NT2/D1 (cell line): ENCODE results near the gene CCL4.
"Not testable (repeated sequence)": the region's sequence is repeated elsewhere in the genome, so short reads cannot be mapped to it uniquely, and the experiment has no call there.

Experiments used
- DNase-seq: peaks from one replicate; pipeline ENCODE4 v3.0.0-alpha.2; 2011; ENCODE audit warnings: low read depth, low spot score
- H3K27me3 ChIP-seq: 2 replicates; pipeline ENCODE4 v1.6.0; 2011; ENCODE audit warnings: mild to moderate bottlenecking; ENCODE audit not compliant: insufficient read length, insufficient read depth
- H3K36me3 ChIP-seq: 2 replicates; pipeline ENCODE4 v1.6.1; 2011; ENCODE audit warnings: mild to moderate bottlenecking, low read length, mixed read lengths; ENCODE audit not compliant: insufficient read depth, insufficient read length
- H3K4me1 ChIP-seq: 2 replicates; pipeline ENCODE4 v1.5.1; 2011; ENCODE audit not compliant: insufficient read depth, insufficient read length
- H3K4me3 ChIP-seq: 2 replicates; pipeline ENCODE4 v1.5.1; 2011; ENCODE audit warnings: low read depth; ENCODE audit not compliant: insufficient read length
- H3K9ac ChIP-seq: 2 replicates; pipeline ENCODE4 v1.6.0; 2011; ENCODE audit warnings: low read depth; ENCODE audit not compliant: insufficient read length
- H3K9me3 ChIP-seq: 2 replicates; pipeline ENCODE4 v1.5.1; 2011; ENCODE audit warnings: mild to moderate bottlenecking, low read length; ENCODE audit not compliant: insufficient read depth
- SUZ12 ChIP-seq: IDR thresholded peaks from 2 replicates; pipeline ENCODE4 v1.6.1; 2011; ENCODE audit not compliant: insufficient read length, insufficient read depth; ENCODE audit errors: extremely low read depth
- YY1 ChIP-seq: IDR thresholded peaks from 2 replicates; pipeline ENCODE4 v1.6.1; 2011; ENCODE audit not compliant: insufficient read length, insufficient read depth
- ZNF274 ChIP-seq: IDR thresholded peaks from 2 replicates; pipeline ENCODE4 v1.6.1; 2011; ENCODE audit warnings: mild to moderate bottlenecking, low read depth, low read length

Gene CCL4

GRCh38 chr17:36103401-36103975 lies at the start of gene CCL4:
CCL4 (plus strand) TSS chr17:36103827; CDS start chr17:36103906, 79 bp downstream.
- not testable (repeated sequence) for H3K9me3 ChIP-seq, H3K9ac ChIP-seq, H3K4me3 ChIP-seq, H3K27me3 ChIP-seq, H3K4me1 ChIP-seq, H3K36me3 ChIP-seq, DNase-seq

GRCh38 chr17:36055171-36055570 lies 48.5 kb upstream of the CCL4 start:
- Histone ChIP-seq H3K36me3 (no peaks in the 10 kb centered on the region), H3K27me3 (no peaks in the 10 kb centered on the region), H3K4me1 (no peaks in the 10 kb centered on the region), H3K9ac (no peak overlapping the region), H3K9me3 (no peaks in the 10 kb centered on the region), H3K4me3 (no peak overlapping the region)
- no peak for TF ChIP-seq ZNF274
- TF ChIP-seq SUZ12, result no peak
- no peak for TF ChIP-seq YY1
- no peak for DNase-seq

DNA sequence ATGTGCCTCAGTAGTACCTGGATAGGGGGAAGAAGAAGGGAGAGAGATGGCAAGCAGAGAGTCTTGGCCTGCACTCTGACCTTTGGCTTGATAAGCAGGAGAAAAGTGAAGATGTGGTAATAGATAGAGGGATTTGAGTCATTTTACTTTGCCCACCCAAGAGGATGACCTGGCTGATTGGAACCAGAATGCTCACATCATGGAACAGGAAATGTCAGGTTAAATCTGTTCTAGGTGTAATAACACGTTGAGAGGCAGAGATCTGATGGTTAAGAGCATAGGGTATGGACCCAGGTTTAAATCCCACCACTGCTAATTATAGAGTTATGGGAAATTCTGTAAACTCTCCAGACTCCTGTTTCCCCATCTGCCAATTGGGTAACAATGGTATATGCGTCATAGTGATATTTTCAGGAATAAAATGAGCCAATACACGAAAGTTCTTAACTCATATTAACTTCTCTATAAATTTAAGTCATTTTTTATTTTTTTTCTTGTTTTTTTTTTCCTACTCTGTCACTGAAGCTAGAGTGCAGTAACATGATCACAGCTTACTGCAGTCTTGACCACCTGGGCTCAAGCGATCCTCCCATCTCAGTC lies 47.6 kb upstream of the CCL4 start:
- H3K27me3 ChIP-seq, result no peaks in the 10 kb centered on the region
- no peak overlapping the region for H3K4me3 ChIP-seq
- H3K9ac ChIP-seq, result no peak overlapping the region
- H3K9me3 ChIP-seq, result no peaks in the 10 kb centered on the region
- no peaks in the 10 kb centered on the region for H3K36me3 ChIP-seq
- no peak for DNase-seq
- no peak for TF ChIP-seq YY1
- TF ChIP-seq SUZ12, result no peak
- TF ChIP-seq ZNF274, result no peak
- no peaks in the 10 kb centered on the region for H3K4me1 ChIP-seq

- Histone ChIP-seq H3K9ac (no peak overlapping the region), H3K9me3 (no peaks in the 10 kb centered on the region), H3K27me3 (no peaks in the 10 kb centered on the region), H3K36me3 (no peaks in the 10 kb centered on the region), H3K4me1 (no peaks in the 10 kb centered on the region), H3K4me3 (no peak overlapping the region)
- TF ChIP-seq ZNF274 (no peak), SUZ12 (no peak), YY1 (no peak)
- DNase-seq, result no peak
Measured at GRCh38 chr17:36057911-36058310, 45.7 kb upstream of the CCL4 start.

GRCh38 chr17:36059406-36059805 lies 44.2 kb upstream of the CCL4 start:
- no peak overlapping the region for H3K4me3 ChIP-seq
- H3K36me3 ChIP-seq, result no peaks in the 10 kb centered on the region
- H3K27me3 ChIP-seq, result no peaks in the 10 kb centered on the region
- no peak overlapping the region for H3K9ac ChIP-seq
- H3K9me3 ChIP-seq, result no peaks in the 10 kb centered on the region
- H3K4me1 ChIP-seq, result no peaks in the 10 kb centered on the region
- TF ChIP-seq SUZ12 (no peak), ZNF274 (no peak), YY1 (no peak)
- no peak for DNase-seq

- H3K9me3 ChIP-seq, result no peaks in the 10 kb centered on the region
- no peaks in the 10 kb centered on the region for H3K4me1 ChIP-seq
- no peak overlapping the region for H3K4me3 ChIP-seq
- no peaks in the 10 kb centered on the region for H3K27me3 ChIP-seq
- H3K9ac ChIP-seq, result no peak overlapping the region
- no peaks in the 10 kb centered on the region for H3K36me3 ChIP-seq
- DNase-seq, result no peak
- TF ChIP-seq YY1, result no peak
- TF ChIP-seq ZNF274, result no peak
- TF ChIP-seq SUZ12, result no peak
Measured at GRCh38 chr17:36060816-36061215, 42.8 kb upstream of the CCL4 start.

DNA sequence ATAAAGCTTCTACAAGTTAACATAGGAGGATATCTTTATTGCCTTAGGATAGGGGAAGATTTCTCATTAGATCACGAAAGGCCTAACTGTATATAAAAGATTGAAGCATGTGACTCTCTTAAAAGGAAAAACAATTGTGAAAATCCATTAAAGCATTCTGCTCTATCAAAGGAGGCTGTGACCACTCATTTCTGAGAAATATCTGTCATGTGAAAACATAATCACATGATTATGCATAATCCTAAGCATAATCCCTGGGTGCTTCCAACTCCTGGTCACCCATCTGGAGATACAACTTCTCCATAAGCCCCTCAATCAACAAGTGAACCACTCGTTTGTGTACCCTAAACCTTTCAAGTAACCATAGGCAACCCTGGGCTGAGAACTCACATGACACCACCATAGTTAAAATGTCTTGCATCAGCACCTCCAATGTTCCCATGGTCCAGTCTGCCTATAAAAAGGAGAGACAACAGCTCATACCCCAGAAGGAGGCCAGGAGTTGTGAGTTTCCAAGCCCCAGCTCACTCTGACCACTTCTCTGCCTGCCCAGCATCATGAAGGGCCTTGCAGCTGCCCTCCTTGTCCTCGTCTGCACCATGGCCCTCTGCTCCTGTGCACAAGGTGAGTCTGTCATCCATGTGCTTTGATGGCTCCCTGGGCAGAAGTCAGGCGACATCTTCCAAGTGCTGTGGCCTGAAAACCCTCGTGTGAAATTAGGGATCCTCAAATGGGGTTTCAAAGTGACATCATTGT lies 39.7 kb upstream of the CCL4 start, which contains the start of gene CCL18:
CCL18 (plus strand) TSS at position 487 of the 756 bp plus-strand sequence; CDS start at position 558, 71 bp downstream.
- no peaks in the 10 kb centered on the region for H3K4me1 ChIP-seq
- H3K36me3 ChIP-seq, result no peaks in the 10 kb centered on the region
- no peak for DNase-seq
- no peak within 1 kb of the TSS for H3K9ac ChIP-seq
- H3K27me3 ChIP-seq, result peaks cover 2% of the 10 kb centered on the region
- no peaks in the 10 kb centered on the region for H3K9me3 ChIP-seq
- TF ChIP-seq ZNF274 (no peak), SUZ12 (no peak), YY1 (no peak)
- no peak within 1 kb of the TSS for H3K4me3 ChIP-seq
